ENCODE data around the gene SSR1.
"Not testable (repeated sequence)": the region's sequence is repeated elsewhere in the genome, so short reads cannot be mapped to it uniquely, and the experiment has no call there.

SSR1 gene

DNA sequence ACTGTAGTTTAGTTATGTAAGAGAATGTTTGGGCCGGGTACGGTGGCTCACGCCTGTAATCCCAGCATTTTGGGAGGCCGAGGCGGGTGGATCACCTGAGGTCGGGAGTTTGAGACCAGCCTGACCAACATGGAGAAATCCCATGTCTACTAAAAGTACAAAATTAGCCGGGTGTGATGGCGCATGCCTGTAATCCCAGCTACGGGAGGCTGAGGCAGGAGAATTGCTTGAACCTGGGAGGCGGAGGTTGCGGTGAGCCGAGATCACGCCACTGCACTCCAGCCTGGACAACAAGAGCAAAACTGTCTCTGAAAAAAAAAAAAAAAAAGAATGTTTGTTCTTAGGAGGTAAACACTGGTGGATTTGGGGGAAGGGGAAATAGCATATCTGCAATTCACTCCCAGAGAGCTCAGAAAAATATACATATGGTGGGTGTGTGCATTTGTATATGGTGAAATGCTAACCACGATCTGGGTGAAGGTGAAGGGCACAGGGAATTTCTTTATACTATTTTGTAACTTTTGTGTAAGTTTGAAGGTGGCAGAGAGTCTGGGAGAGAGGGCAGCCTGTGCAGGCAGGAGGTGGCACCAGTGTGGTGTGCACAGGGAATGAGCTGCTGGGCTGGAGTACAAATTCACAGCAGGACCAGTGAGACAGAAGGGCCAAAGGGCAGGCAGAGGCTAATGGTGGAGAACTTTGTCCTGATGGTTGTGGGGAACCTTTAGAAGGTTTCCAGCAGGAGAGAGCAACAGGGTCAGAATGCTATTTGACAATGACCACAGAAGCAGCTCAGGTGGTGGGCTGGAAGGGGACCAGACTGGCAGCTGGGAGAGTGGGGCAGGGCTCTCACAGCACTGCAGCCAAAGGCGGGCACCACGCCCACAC lies 42.4 kb downstream of the SSR1 start:
- no peak for DNase-seq (ENCODE audit: extremely low read depth, low read depth)
- TF ChIP-seq, protein P1, sequence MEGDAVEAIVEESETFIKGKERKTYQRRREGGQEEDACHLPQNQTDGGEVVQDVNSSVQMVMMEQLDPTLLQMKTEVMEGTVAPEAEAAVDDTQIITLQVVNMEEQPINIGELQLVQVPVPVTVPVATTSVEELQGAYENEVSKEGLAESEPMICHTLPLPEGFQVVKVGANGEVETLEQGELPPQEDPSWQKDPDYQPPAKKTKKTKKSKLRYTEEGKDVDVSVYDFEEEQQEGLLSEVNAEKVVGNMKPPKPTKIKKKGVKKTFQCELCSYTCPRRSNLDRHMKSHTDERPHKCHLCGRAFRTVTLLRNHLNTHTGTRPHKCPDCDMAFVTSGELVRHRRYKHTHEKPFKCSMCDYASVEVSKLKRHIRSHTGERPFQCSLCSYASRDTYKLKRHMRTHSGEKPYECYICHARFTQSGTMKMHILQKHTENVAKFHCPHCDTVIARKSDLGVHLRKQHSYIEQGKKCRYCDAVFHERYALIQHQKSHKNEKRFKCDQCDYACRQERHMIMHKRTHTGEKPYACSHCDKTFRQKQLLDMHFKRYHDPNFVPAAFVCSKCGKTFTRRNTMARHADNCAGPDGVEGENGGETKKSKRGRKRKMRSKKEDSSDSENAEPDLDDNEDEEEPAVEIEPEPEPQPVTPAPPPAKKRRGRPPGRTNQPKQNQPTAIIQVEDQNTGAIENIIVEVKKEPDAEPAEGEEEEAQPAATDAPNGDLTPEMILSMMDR (IDR thresholded peaks at IDR 0.05; ENCODE audit: low read depth, low read length) = no peak

DNA sequence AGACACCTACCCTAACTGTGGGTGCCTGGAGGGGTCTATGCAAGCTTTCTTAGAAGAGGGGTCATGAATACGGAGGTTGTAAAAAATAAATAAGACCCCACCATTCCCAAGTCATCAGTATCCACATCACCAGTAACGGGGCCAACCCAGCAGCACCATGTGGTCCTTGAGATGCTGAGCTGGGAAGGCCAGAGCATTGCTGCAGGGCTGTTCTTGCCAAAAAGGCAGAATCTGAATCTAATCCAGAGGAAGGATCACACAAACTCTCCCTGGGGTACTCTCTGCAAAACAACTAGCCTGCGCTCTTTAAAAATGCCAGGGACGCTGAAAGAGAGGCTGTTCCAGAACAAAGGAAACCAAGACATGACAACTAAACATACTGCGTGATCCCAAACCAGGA lies 43.2 kb downstream of the SSR1 start:
- TF ChIP-seq, protein P1 (IDR thresholded peaks at IDR 0.05; ENCODE audit: low read depth, low read length) = no peak

DNA sequence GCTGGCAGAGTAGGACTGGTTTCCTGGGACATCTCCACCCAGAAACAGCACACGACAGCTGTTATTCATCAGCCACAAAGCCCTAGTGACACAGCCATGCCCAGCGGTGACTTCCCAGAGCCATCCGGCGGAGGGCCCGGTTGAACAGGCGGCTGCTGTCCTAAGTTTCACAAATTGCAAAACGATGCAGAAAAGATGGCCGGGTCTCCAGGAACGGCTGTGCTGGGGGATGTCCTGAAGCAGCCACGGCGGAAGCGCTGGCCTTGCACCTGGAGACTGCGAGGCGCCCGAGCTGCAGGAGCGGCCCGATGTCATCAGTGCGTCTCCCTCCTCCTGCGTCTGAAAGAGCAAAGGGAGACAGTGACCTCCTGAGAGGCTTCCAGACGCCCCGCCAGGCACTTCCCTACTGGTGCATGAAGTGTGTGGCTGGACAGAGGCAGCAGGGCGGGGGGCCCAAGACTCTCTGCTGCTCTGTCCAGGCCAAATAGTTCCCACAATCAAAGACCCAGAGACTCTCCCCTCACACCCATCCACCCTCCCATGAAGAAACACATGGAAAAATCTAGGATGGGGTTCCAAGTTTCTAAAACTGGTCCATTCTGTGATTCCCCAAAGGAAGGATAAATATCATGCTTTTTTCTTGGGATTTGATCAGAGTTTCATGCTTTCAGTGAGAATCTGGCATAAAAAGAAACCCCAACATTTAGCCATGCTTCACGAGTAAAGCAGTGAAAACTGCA lies 44.0 kb downstream of the SSR1 start:
- TF ChIP-seq, protein P1 (IDR thresholded peaks at IDR 0.05; ENCODE audit: low read depth, low read length) = no peak
- no peak for DNase-seq (ENCODE audit: extremely low read depth, low read depth)

More for the DNA sequence above, 43.2 kb downstream of the SSR1 start:
- no peak for DNase-seq (ENCODE audit: extremely low read depth, low read depth)

DNA sequence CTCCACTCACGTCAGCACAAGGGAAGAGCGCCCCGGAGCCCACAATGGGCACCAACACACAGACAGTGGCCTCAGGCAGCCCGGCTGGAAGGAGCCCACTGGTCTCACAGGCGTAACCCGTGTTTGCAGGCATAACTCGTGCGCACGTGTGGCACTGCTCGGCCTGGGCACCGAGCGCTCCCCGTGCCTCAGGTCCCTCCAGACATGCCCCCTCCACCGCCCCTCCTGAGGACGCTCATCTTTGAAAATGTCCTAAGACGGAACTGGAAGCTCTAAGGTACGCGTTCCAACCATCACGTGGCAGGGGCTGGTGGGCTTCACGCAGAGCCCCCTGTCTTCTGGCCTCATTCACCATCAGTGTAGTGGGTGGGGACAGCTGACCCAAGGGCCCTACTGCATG lies 44.6 kb downstream of the SSR1 start:
- no peak for DNase-seq (ENCODE audit: extremely low read depth, low read depth)
- TF ChIP-seq, protein P1 (IDR thresholded peaks at IDR 0.05; ENCODE audit: low read depth, low read length) = no peak

DNA sequence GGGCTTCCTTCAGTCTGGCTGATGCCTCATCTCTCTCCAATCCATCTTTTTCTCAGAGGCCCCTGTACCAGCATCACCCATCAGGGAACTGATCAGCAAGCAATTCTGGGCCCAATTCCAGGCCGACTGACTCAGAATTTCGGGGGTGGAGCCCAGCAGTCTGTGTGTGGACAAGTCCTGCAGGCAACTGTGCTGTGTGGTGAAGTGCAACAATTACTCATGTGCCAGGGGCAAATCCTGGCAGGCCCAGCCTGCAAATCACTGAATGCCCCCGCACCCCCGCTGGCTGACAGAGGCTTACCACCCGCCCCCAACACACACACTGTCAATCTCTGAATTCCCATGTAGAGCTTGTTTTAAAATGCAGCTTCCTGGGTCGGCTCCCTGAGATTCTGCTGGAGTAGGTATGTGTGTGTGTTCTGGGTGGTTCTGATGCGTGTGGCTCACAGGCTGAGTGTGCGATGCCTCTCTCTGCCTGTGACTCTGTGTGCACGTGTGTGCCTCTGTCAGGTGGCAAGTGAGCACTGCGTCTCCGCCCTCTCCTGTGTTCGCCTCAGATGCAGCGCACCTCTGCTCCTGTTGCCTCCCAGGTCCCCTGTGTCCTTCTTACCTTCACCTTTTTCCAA lies 45.4 kb downstream of the SSR1 start:
- peak; percentile 75 for DNase-seq (ENCODE audit: extremely low read depth, low read depth)
- TF ChIP-seq, protein P1 (IDR thresholded peaks at IDR 0.05; ENCODE audit: low read depth, low read length) = no peak

DNA sequence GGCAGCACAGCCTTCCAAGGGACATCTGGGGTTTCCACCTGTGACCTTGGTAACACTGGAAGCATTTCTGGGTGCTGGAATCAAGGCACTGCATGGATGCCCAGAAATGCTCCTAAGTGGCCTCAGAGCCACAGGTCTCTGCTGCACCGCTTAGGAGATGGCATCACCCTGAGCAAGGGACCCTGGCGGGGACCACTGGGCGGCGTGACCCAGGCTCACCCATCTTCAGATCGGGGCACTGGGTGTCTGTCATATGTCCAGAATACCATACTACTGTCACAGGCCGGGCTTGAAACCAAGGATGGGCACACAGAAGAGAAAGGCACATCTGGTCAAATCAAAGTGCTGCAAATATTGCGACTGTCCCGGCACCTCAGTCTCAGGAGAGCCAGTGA lies 45.9 kb downstream of the SSR1 start:
- no peak for DNase-seq (ENCODE audit: extremely low read depth, low read depth)
- TF ChIP-seq, protein P1 (IDR thresholded peaks at IDR 0.05; ENCODE audit: low read depth, low read length) = no peak

DNA sequence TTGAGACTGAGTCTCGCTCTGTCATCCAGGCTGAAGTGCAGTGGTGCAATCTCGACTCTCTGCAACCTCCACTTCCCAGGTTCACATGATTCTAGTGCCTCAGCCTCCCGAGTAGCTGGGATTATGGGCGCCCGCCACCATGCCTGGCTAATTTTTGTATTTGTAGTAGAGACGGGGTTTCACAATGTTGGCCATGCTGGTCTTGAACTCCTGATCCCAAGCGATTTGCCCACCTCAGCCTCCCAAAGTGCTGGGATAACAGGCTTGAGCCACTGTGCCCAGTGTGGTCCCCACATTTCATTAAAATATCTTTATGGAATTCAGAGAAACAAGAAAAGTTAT lies 47.6 kb downstream of the SSR1 start:
- not testable (repeated sequence) for DNase-seq (ENCODE audit: extremely low read depth, low read depth)

Data from AG09319 (cell line).